Omental fat pad (tissue), 4 donors: ENCODE measurements around the gene DUS1L. TPM values are rescaled to one million over a fixed set of nuclear protein-coding genes. Genes with fewer than 3 reads are reported as not detected.

ENCODE experiments used
- ATAC-seq: fragments of 150-250 bp; one replicate; pipeline ENCODE4 v1.9.1; 2016; ENCODE audit warnings: mild to moderate bottlenecking, moderate library complexity; ENCODE audit not compliant: low FRiP score
- DNase-seq: peaks from one replicate; pipeline ENCODE4 v3.0.0-alpha.2; 2019; ENCODE audit warnings: low spot score
- total RNA-seq, 4 donors: library from RNA; depleted of rRNA; stranded (reverse); fragments of >200 nt; gene quantifications; one replicate each; pipeline ENCODE4 v1.1.0, GENCODE V29; 2016
- TF ChIP-seq, protein P1 (sequence below), 3 donors: fragments of 450-650 bp; IDR thresholded peaks; one replicate each; pipeline ENCODE4 v1.5.1; 2016 to 2017; ENCODE audit warnings: antibody characterized with exemption in 3 of 3, mild to moderate bottlenecking in 3 of 3, moderate library complexity in 2 of 3

DUS1L gene
- total RNA-seq, 4 donors from 2014 or later, result 58.1 to 90.3 (median 85.7) TPM

DNA sequence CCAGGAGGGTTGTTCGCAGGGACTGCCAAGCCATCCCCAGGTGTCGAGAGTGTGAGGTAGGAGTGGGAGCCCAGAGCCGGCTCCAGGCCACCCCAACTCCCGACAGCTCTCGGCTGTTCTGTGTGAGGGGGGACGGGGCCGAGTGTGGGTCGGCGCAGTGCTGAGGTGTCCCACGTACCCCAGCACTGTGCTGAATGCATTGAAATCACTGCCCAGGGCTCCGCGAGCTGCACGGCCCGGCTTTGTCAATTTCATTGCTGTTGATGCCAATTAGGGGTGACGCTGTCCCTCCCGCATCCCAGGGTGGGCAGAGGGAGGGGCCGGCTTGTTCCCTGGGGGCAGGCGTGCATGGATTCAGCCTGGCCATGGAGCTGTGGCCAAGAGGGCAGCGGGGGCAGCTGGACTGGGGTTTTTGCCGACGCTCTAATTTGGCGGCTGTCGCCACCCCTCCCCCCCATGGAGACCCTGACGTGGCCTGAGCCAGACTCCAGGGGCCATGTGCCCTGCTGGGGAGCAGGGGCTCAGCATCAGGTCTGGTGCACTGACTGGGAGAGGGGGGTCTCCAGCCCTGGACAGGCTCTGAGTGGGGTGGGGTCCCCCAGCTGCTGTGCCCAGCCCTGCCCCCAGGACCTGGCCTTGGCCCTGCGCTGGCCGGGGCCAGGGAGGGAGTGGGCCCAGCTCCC is 57.2 kb downstream of the DUS1L start:
- TF ChIP-seq, protein P1, sequence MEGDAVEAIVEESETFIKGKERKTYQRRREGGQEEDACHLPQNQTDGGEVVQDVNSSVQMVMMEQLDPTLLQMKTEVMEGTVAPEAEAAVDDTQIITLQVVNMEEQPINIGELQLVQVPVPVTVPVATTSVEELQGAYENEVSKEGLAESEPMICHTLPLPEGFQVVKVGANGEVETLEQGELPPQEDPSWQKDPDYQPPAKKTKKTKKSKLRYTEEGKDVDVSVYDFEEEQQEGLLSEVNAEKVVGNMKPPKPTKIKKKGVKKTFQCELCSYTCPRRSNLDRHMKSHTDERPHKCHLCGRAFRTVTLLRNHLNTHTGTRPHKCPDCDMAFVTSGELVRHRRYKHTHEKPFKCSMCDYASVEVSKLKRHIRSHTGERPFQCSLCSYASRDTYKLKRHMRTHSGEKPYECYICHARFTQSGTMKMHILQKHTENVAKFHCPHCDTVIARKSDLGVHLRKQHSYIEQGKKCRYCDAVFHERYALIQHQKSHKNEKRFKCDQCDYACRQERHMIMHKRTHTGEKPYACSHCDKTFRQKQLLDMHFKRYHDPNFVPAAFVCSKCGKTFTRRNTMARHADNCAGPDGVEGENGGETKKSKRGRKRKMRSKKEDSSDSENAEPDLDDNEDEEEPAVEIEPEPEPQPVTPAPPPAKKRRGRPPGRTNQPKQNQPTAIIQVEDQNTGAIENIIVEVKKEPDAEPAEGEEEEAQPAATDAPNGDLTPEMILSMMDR (IDR thresholded peaks at IDR 0.05), result no peak
- ATAC-seq, result no peak
- DNase-seq, result no peak

Other genes starting within 250 kb of the DUS1L start
- 10 to 100 TPM; 49.6 to 78.5 (median 57.2) TPM for gene MCRIP1, start 232.5 kb downstream of the DUS1L start, total RNA-seq
- gene PPP1R27, start 230.8 kb downstream of the DUS1L start, total RNA-seq, result under 1 TPM in 1 of 4 donors, not detected in 3; 0.65 TPM
- 100 to 1,000 TPM; 366 to 725 (median 608) TPM for gene P4HB, start 205.3 kb downstream of the DUS1L start, total RNA-seq
- gene ARHGDIA, start 194.5 kb downstream of the DUS1L start, total RNA-seq, result 100 to 1,000 TPM; 125 to 250 (median 161) TPM
- 10 to 100 TPM; 31.5 to 80.7 (median 41.6) TPM for gene ALYREF, start 174.2 kb downstream of the DUS1L start, total RNA-seq
- 100 to 1,000 TPM in 3 of 4 donors, 10 to 100 TPM in 1; 82.3 to 152 (median 114) TPM for gene ANAPC11, start 174.1 kb downstream of the DUS1L start, total RNA-seq
- gene NPB, start 163.6 kb downstream of the DUS1L start, total RNA-seq, result 1 to 10 TPM in 1 of 4 donors, not detected in 3; 1.4 TPM
- 10 to 100 TPM; 36.5 to 64.7 (median 45.5) TPM for gene PCYT2, start 154.4 kb downstream of the DUS1L start, total RNA-seq
- gene SIRT7, start 147.6 kb downstream of the DUS1L start, total RNA-seq, result 10 to 100 TPM; 15.4 to 25.7 (median 20.2) TPM
- gene MAFG, start 138.1 kb downstream of the DUS1L start, total RNA-seq, result 10 to 100 TPM; 22.2 to 31.5 (median 25.6) TPM
- 10 to 100 TPM in 2 of 4 donors, 1 to 10 TPM in 2; 4.8 to 13.9 (median 10.8) TPM for gene PYCR1, start 128.5 kb downstream of the DUS1L start, total RNA-seq
- gene MYADML2, start 118.6 kb downstream of the DUS1L start, total RNA-seq, result not detected
- not detected for gene NOTUM, start 104.6 kb downstream of the DUS1L start, total RNA-seq
- gene ASPSCR1, start 88.2 kb downstream of the DUS1L start, total RNA-seq, result 10 to 100 TPM; 12.6 to 24.3 (median 15.1) TPM
- 10 to 100 TPM; 41.1 to 77.2 (median 59.8) TPM for gene CENPX, start 42.9 kb downstream of the DUS1L start, total RNA-seq
- 10 to 100 TPM in 1 of 4 donors, 1 to 10 TPM in 3; 4.7 to 12.3 (median 5.6) TPM for gene LRRC45, start 42.5 kb downstream of the DUS1L start, total RNA-seq
- gene RAC3, start 34.1 kb downstream of the DUS1L start, total RNA-seq, result 10 to 100 TPM in 3 of 4 donors, 1 to 10 TPM in 1; 7.9 to 25.1 (median 12.0) TPM
- 100 to 1,000 TPM; 190 to 327 (median 225) TPM for gene DCXR, start 28.1 kb downstream of the DUS1L start, total RNA-seq
- gene RFNG, start 14.0 kb downstream of the DUS1L start, total RNA-seq, result 10 to 100 TPM; 20.2 to 51.3 (median 32.0) TPM
- 10 to 100 TPM; 67.3 to 86.8 (median 81.4) TPM for gene GPS1, start 13.9 kb downstream of the DUS1L start, total RNA-seq
- gene FASN, start 32.4 kb upstream of the DUS1L start, total RNA-seq, result 1,000 to 10,000 TPM in 1 of 4 donors, 100 to 1,000 TPM in 3; 313 to 1,522 (median 467) TPM
- 10 to 100 TPM; 14.8 to 32.0 (median 21.9) TPM for gene CCDC57, start 147.0 kb upstream of the DUS1L start, total RNA-seq
- 10 to 100 TPM; 25.1 to 68.0 (median 27.5) TPM for gene SLC16A3, start 163.2 kb upstream of the DUS1L start, total RNA-seq
- 100 to 1,000 TPM in 2 of 4 donors, 10 to 100 TPM in 2; 54.7 to 117 (median 98.4) TPM for gene CSNK1D, start 207.9 kb upstream of the DUS1L start, total RNA-seq